HEK293 (cell line): Measurements from ENCODE around the gene HOXC11.

Source experiments
- BCL11B ChIP-seq: fragments of 450-650 bp; formaldehyde crosslinking; IDR thresholded peaks from 2 replicates; pipeline ENCODE4 v1.5.1; 2016; ENCODE audit warnings: low read depth, missing biosample characterization, missing genetic modification characterization
- IKZF3 ChIP-seq: fragments of 450-650 bp; IDR thresholded peaks from 2 replicates; pipeline ENCODE4 v1.5.0; 2018; ENCODE audit warnings: missing biosample characterization, mild to moderate bottlenecking, missing genetic modification characterization, moderate library complexity
- MZF1 ChIP-seq: fragments of 450-650 bp; formaldehyde crosslinking; IDR thresholded peaks from 2 replicates; pipeline ENCODE4 v1.5.1; 2017; ENCODE audit warnings: missing biosample characterization, missing genetic modification characterization, borderline replicate concordance
- OVOL3 ChIP-seq: fragments of 450-650 bp; formaldehyde crosslinking; IDR thresholded peaks from 2 replicates; pipeline ENCODE4 v1.5.1; 2016; ENCODE audit warnings: missing biosample characterization, missing genetic modification characterization
- SALL2 ChIP-seq: fragments of 450-650 bp; formaldehyde crosslinking; IDR thresholded peaks from 2 replicates; pipeline ENCODE4 v1.5.0; 2017; ENCODE audit warnings: missing biosample characterization, mild to moderate bottlenecking, missing genetic modification characterization, borderline replicate concordance
- SCRT2 ChIP-seq: fragments of 450-650 bp; formaldehyde crosslinking; IDR thresholded peaks from 2 replicates; pipeline ENCODE4 v1.5.1; 2016; ENCODE audit warnings: missing biosample characterization, missing genetic modification characterization
- WT1 ChIP-seq: fragments of 450-650 bp; formaldehyde crosslinking; IDR thresholded peaks from 2 replicates; pipeline ENCODE4 v1.5.1; 2016; ENCODE audit warnings: missing biosample characterization, missing genetic modification characterization
- YY1 ChIP-seq: fragments of 450-650 bp; formaldehyde crosslinking; IDR thresholded peaks from 2 replicates; pipeline ENCODE4 v1.5.1; 2018; ENCODE audit warnings: missing biosample characterization, missing genetic modification characterization
- ZBTB17 ChIP-seq: fragments of 450-650 bp; formaldehyde crosslinking; IDR thresholded peaks from 2 replicates; pipeline ENCODE4 v1.5.1; 2016; ENCODE audit warnings: missing biosample characterization, missing genetic modification characterization
- ZBTB44 ChIP-seq: fragments of 450-650 bp; IDR thresholded peaks from 2 replicates; pipeline ENCODE4 v1.5.1; 2018; ENCODE audit warnings: missing biosample characterization, mild to moderate bottlenecking, missing genetic modification characterization
- ZBTB48 ChIP-seq: fragments of 450-650 bp; formaldehyde crosslinking; IDR thresholded peaks from 2 replicates; pipeline ENCODE4 v1.5.1; 2016; ENCODE audit warnings: missing biosample characterization, missing genetic modification characterization
- ZBTB8A ChIP-seq: fragments of 450-650 bp; formaldehyde crosslinking; IDR thresholded peaks from 2 replicates; pipeline ENCODE4 v1.5.1; 2016; ENCODE audit warnings: missing biosample characterization, missing genetic modification characterization
- ZFP3 ChIP-seq: fragments of 450-650 bp; formaldehyde crosslinking; IDR thresholded peaks from 2 replicates; pipeline ENCODE4 v1.5.1; 2016; ENCODE audit warnings: low read depth, missing biosample characterization, missing genetic modification characterization
- ZNF10 ChIP-seq: fragments of 450-650 bp; formaldehyde crosslinking; IDR thresholded peaks from 2 replicates; pipeline ENCODE4 v1.5.1; 2017; ENCODE audit warnings: missing biosample characterization, missing genetic modification characterization
- ZNF133 ChIP-seq: fragments of 450-650 bp; formaldehyde crosslinking; IDR thresholded peaks from 2 replicates; pipeline ENCODE4 v1.5.1; 2016; ENCODE audit warnings: missing biosample characterization, missing genetic modification characterization
- ZNF155 ChIP-seq: fragments of 450-650 bp; formaldehyde crosslinking; IDR thresholded peaks from 2 replicates; pipeline ENCODE4 v1.5.1; 2016; ENCODE audit warnings: missing biosample characterization, missing genetic modification characterization
- ZNF16 ChIP-seq: fragments of 450-650 bp; formaldehyde crosslinking; IDR thresholded peaks from 2 replicates; pipeline ENCODE4 v1.5.1; 2016; ENCODE audit warnings: low read depth, missing biosample characterization, missing genetic modification characterization
- ZNF24 ChIP-seq: fragments of 450-650 bp; formaldehyde crosslinking; IDR thresholded peaks from 2 replicates; pipeline ENCODE4 v1.5.1; 2016; ENCODE audit warnings: missing biosample characterization, missing genetic modification characterization
- ZNF26 ChIP-seq: fragments of 450-650 bp; formaldehyde crosslinking; IDR thresholded peaks from 2 replicates; pipeline ENCODE4 v1.5.1; 2016; ENCODE audit warnings: missing biosample characterization, missing genetic modification characterization
- ZNF266 ChIP-seq: fragments of 450-650 bp; formaldehyde crosslinking; IDR thresholded peaks from 2 replicates; pipeline ENCODE4 v1.5.1; 2016; ENCODE audit warnings: missing biosample characterization, missing genetic modification characterization, low read depth
- ZNF302 ChIP-seq: fragments of 450-650 bp; formaldehyde crosslinking; IDR thresholded peaks from 2 replicates; pipeline ENCODE4 v1.5.1; 2016; ENCODE audit warnings: missing biosample characterization, missing genetic modification characterization, low read depth
- ZNF324 ChIP-seq: fragments of 450-650 bp; formaldehyde crosslinking; IDR thresholded peaks from 2 replicates; pipeline ENCODE4 v1.5.1; 2016; ENCODE audit warnings: missing biosample characterization, missing genetic modification characterization
- ZNF366 ChIP-seq: fragments of 450-650 bp; formaldehyde crosslinking; conservative IDR thresholded peaks from 2 replicates; pipeline ENCODE4 v1.5.1; 2016; ENCODE audit warnings: missing biosample characterization, missing genetic modification characterization
- ZNF501 ChIP-seq: fragments of 450-650 bp; formaldehyde crosslinking; IDR thresholded peaks from 2 replicates; pipeline ENCODE4 v1.5.1; 2016; ENCODE audit warnings: missing biosample characterization, missing genetic modification characterization
- ZNF513 ChIP-seq: fragments of 450-650 bp; IDR thresholded peaks from 2 replicates; pipeline ENCODE4 v1.5.1; 2018; ENCODE audit warnings: missing biosample characterization, missing genetic modification characterization
- ZNF518A ChIP-seq: fragments of 450-650 bp; formaldehyde crosslinking; conservative IDR thresholded peaks from 2 replicates; pipeline ENCODE4 v1.5.1; 2016; ENCODE audit warnings: low read depth, missing biosample characterization, missing genetic modification characterization
- ZNF530 ChIP-seq: fragments of 450-650 bp; formaldehyde crosslinking; IDR thresholded peaks from 2 replicates; pipeline ENCODE4 v1.5.1; 2016; ENCODE audit warnings: low read depth, missing biosample characterization, missing genetic modification characterization
- ZNF544 ChIP-seq: fragments of 450-650 bp; formaldehyde crosslinking; IDR thresholded peaks from 2 replicates; pipeline ENCODE4 v1.5.0; 2017; ENCODE audit warnings: missing biosample characterization, missing genetic modification characterization
- ZNF549 ChIP-seq: fragments of 450-650 bp; IDR thresholded peaks from 2 replicates; pipeline ENCODE4 v1.5.1; 2018; ENCODE audit warnings: missing biosample characterization, missing genetic modification characterization, mild to moderate bottlenecking, inconsistent platforms, moderate library complexity
- ZNF623 ChIP-seq: fragments of 450-650 bp; formaldehyde crosslinking; IDR thresholded peaks from 2 replicates; pipeline ENCODE4 v1.5.1; 2016; ENCODE audit warnings: missing biosample characterization, missing genetic modification characterization
- ZNF830 ChIP-seq: fragments of 450-650 bp; IDR thresholded peaks from 2 replicates; pipeline ENCODE4 v1.5.0; 2018; ENCODE audit warnings: missing biosample characterization, missing genetic modification characterization, low read depth, mild to moderate bottlenecking, moderate library complexity
- ZNF837 ChIP-seq: fragments of 450-650 bp; formaldehyde crosslinking; IDR thresholded peaks from 2 replicates; pipeline ENCODE4 v1.5.1; 2016; ENCODE audit warnings: missing biosample characterization, missing genetic modification characterization

The HOXC11 gene

GRCh38 chr12:53999559-54000115 lies 26.7 kb downstream of the HOXC11 start (continued):
- TF ChIP-seq SALL2 = no peak
- TF ChIP-seq ZNF133 (tag by site-specific recombination) = no peak
- TF ChIP-seq ZNF16 (tag by site-specific recombination) = no peak
- TF ChIP-seq ZNF501 (tag by site-specific recombination) = peak; percentile 51; the same call in 1 of the 2 replicates
- TF ChIP-seq BCL11B (tag by site-specific recombination) = peak; percentile 97
- TF ChIP-seq ZNF549 (tag by site-specific recombination) = no peak
- peak; percentile 31; the same call in 1 of the 2 replicates for TF ChIP-seq YY1
- no peak for TF ChIP-seq ZNF518A (tag by site-specific recombination)
- TF ChIP-seq ZBTB17 = peak; percentile 73
- TF ChIP-seq ZNF513 (tag by site-specific recombination) = 0 out of 2 replicates have a peak, but pooled peaks have one; percentile 22
- TF ChIP-seq ZNF530 (tag by site-specific recombination) = no peak
- no peak for TF ChIP-seq ZBTB44 (tag by site-specific recombination)
- no peak for TF ChIP-seq ZNF623 (tag by site-specific recombination)
- TF ChIP-seq ZFP3 (tag by site-specific recombination) = peak; percentile 37; the same call in 1 of the 2 replicates
- TF ChIP-seq ZNF266 (tag by site-specific recombination) = no peak
- TF ChIP-seq ZNF302 (tag by site-specific recombination) = no peak
- no peak for TF ChIP-seq ZNF155 (tag by site-specific recombination)
- peak; percentile 21 for TF ChIP-seq WT1 (tag by site-specific recombination)
- no peak for TF ChIP-seq OVOL3 (tag by site-specific recombination)
- peak; percentile 58; the same call in 1 of the 2 replicates for TF ChIP-seq ZNF324 (tag by site-specific recombination)
- TF ChIP-seq ZNF26 (tag by site-specific recombination) = no peak
- no peak; the same call in 1 of the 2 replicates for TF ChIP-seq MZF1 (tag by site-specific recombination)
- no peak for TF ChIP-seq ZNF544 (tag by site-specific recombination)
- no peak for TF ChIP-seq SCRT2 (tag by site-specific recombination)
- no peak for TF ChIP-seq ZNF837
- peak; percentile 43; the same call in 1 of the 2 replicates for TF ChIP-seq ZBTB48 (tag by site-specific recombination)
- TF ChIP-seq ZNF366 (tag by site-specific recombination) = peak; percentile 72; the same call in 1 of the 2 replicates
- TF ChIP-seq IKZF3 (tag by site-specific recombination) = peak; percentile 59
- TF ChIP-seq ZBTB8A (tag by site-specific recombination) = peak; percentile 57
- no peak for TF ChIP-seq ZNF830 (tag by site-specific recombination)
- 0 out of 2 replicates have a peak, but pooled peaks have one; percentile 34 for TF ChIP-seq ZNF10 (tag by site-specific recombination)
- no peak for TF ChIP-seq ZNF24 (tag by site-specific recombination)
